Activated T-cell treated with anti-CD3 and anti-CD28 coated beads, Interleukin-2, amount 50 U/mL, for 72 hours (primary cell): ENCODE results near the gene ABCA3. TPM values are rescaled to one million over a fixed set of nuclear protein-coding genes. Genes with fewer than 3 reads are reported as not detected.
"Not testable (repeated sequence)": the region's sequence is repeated elsewhere in the genome, so short reads cannot be mapped to it uniquely, and the experiment has no call there.

Source experiments
- ATAC-seq, 2 donors: fragments of 150-1000 bp; cut with Tn5 transposase; replicated peaks in 1 of 2; 2 replicates each; pipeline ENCODE4 v1.10.0; 2021; ENCODE audit warnings: moderate library complexity in 2 of 2, mild to moderate bottlenecking in 1 of 2
- DNase-seq, 2 donors: peaks; one replicate each; pipeline ENCODE4 v3.0.0; 2021 to 2022; ENCODE audit warnings: mixed read lengths in 1 of 2
- H3K27ac Mint-ChIP-seq: one replicate; pipeline ENCODE4 v1.8.0; 2022; ENCODE audit warnings: mild to moderate bottlenecking, moderate library complexity, mixed read lengths
- H3K27me3 Mint-ChIP-seq: one replicate; pipeline ENCODE4 v1.8.0; 2022; ENCODE audit warnings: low read depth, mixed read lengths
- H3K36me3 Mint-ChIP-seq, 2 donors: one replicate each; pipeline ENCODE4 v1.8.0; 2022; ENCODE audit warnings: mixed read lengths in 2 of 2, mild to moderate bottlenecking in 1 of 2; ENCODE audit not compliant: insufficient read depth in 2 of 2
- H3K4me1 Mint-ChIP-seq: one replicate; pipeline ENCODE4 v1.8.0; 2022; ENCODE audit warnings: low read depth, mixed read lengths
- H3K4me3 Mint-ChIP-seq, 2 donors: one replicate each; pipeline ENCODE4 v1.8.0; 2022; ENCODE audit warnings: mild to moderate bottlenecking in 2 of 2, mixed read lengths in 2 of 2, moderate library complexity in 2 of 2
- H3K9me3 Mint-ChIP-seq, 2 donors: one replicate each; pipeline ENCODE4 v1.8.0; 2022; ENCODE audit warnings: mixed read lengths in 2 of 2
- total RNA-seq, 2 donors: library from RNA; stranded (reverse); gene quantifications; one replicate each; pipeline ENCODE4 v1.2.3, GENCODE V29; 2022

The ABCA3 gene
- total RNA-seq, 2 donors from 2014 or later, result 13.7 to 14.6 TPM

DNA sequence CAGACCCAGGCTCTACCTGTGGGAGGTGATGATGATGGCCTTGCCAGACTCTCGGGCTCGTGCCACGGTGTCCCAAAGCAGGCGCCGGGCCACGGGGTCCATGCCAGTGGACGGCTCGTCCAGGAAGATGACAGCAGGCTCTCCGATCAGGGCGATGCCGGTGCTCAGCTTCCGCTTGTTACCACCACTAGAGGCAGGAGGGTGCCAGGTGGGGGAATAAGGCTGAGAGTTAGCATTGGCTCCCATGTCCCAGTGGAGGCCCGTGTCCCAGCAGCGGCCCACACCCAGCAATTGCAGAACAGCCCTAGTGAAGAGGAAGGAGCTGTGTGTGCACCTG, 62.3 kb downstream of the ABCA3 start:
- no peaks in the 10 kb centered on the region for H3K9me3 Mint-ChIP-seq
- no peak overlapping the region for H3K27ac Mint-ChIP-seq
- H3K36me3 Mint-ChIP-seq, result no peaks in the 10 kb centered on the region
- no peak overlapping the region for H3K4me3 Mint-ChIP-seq
- ATAC-seq, result no peak
- H3K27me3 Mint-ChIP-seq, result no peaks in the 10 kb centered on the region
- H3K4me1 Mint-ChIP-seq, result no peaks in the 10 kb centered on the region
- no peak for DNase-seq

DNA sequence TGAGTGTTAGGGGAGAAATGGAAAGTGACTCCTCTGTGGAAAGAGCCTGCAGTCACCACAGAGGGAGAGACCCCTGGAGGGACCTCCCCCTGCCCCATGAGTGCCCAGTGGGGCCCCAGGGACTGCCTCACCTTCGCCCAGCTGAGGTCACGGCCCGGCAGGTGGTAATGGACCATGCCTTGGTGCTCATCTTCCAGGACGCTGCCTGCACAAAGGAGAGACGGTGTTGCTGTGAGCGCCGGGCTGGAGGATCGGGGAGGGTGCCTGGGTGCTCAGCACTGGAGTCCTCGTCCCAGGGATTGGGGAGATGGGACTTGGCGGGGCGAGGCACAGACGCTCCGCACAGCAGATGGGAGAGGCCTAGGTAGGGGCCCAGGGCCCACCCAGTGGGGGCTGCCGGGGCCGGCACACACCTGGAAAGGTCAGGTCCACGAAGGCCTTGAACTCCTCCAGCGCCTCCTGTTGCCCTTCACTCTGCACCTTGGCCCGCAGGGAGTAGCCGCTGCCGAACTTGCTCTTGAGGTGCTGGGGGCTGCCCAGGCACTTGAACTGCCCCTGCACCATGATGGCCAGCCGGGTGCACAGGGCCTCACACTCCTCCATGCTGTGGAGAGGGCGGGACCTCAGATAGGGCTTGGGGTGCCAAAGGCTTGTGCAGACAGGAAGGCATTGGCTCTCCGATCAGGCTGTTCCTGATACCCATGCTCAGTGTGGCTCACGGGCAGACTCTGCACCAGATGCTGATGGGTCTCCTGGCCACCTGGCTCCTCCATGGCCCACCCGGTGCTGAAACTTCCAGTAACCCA, 62.9 kb downstream of the ABCA3 start:
- Mint-ChIP-seq H3K4me3 (no peak overlapping the region), H3K36me3 (no peaks in the 10 kb centered on the region), H3K9me3 (no peaks in the 10 kb centered on the region), H3K27ac (no peak overlapping the region), H3K4me1 (no peaks in the 10 kb centered on the region), H3K27me3 (no peaks in the 10 kb centered on the region)
- ATAC-seq, result no peak
- no peak for DNase-seq

DNA sequence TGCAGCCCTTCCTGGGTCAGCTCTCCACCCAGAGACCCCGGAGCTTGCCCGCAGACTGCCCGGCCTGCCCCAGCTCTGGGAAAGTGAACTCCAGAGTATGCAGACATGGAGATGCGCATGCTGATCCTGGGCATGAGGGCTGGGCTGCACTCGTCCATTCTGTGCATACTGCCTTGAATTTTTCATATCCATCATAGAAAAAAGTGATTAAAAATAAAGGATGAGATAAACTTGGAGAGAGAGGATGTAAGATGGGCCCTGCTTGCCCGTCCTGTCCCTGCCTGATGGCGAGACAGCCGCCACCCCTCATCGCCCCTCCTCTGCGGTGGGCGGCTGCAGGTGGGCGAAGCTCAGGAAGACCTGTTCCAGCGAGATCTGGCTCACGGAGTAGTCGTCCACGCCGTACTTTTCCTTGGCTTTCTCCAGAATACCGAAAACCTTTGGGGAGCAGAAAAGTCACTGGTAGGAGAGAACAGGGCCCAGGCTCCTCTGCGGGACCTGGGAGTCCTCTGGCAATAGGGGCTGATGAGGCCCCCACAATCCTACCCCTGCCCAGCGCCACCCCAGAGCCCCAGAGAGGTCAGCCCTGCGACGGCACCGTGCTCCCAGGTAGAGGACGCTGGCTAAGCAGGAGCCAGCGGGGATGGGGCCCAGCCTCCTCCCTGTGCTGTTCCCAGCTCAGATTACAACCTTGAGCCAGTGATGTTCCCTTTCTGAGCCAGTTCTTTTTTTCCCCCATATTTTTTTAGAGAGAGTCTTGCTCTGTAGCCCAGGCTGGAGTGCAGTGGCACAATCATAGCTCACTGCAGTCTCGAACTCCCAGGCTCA, 63.9 kb downstream of the ABCA3 start:
- no peak for ATAC-seq
- no peaks in the 10 kb centered on the region for H3K9me3 Mint-ChIP-seq
- DNase-seq, result no peak
- no peaks in the 10 kb centered on the region for H3K4me1 Mint-ChIP-seq
- no peaks in the 10 kb centered on the region for H3K27me3 Mint-ChIP-seq
- H3K36me3 Mint-ChIP-seq, result no peaks in the 10 kb centered on the region
- H3K4me3 Mint-ChIP-seq, result no peak overlapping the region
- no peak overlapping the region for H3K27ac Mint-ChIP-seq

DNA sequence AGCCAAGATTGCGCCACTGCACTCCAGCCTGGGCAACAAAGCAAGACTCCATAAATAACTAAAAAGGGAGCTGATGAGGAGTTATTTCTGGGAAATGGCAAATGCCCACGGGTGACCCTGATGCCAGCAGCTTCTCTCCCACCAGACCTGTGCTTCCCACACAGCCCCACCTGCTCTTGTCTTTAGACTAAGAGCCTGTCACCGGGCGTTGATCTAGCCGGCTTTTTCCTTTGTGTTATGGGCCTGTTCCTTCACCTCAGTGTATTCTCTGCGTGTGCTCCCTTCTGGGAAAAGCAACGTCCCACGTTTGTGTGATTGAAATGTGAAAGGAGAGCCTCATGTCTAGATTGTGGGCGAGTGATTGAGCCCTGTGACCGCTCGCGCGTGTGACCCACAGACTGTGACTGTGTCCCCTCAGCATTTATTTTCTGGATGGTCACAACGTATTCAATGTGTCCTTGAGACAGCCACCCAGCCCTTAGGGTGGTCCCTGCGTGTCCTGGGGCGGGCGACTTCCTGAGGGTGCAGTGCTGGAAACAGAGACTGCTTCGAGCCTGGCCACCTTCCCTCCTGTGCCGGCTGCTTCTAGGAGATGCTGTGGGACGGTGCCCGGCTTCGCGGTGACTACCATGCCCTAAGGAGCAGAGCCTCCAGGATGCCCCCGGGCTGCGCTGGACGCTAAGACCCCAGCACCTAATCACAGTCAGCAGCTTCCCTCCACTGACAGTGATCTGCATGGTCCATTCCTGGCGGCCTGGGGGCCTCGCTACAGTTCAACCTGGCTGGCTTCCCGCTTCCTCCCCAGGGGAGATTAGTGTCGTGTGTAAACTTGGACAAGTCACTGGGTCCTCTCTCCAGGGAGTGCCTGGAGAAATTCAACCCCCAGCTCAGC, 64.8 kb downstream of the ABCA3 start:
- H3K9me3 Mint-ChIP-seq, result no peaks in the 10 kb centered on the region
- no peak overlapping the region for H3K4me3 Mint-ChIP-seq
- H3K4me1 Mint-ChIP-seq, result no peaks in the 10 kb centered on the region
- DNase-seq (no peak), ATAC-seq (no peak)
- H3K36me3 Mint-ChIP-seq, result no peaks in the 10 kb centered on the region
- no peaks in the 10 kb centered on the region for H3K27me3 Mint-ChIP-seq
- no peak overlapping the region for H3K27ac Mint-ChIP-seq

DNA sequence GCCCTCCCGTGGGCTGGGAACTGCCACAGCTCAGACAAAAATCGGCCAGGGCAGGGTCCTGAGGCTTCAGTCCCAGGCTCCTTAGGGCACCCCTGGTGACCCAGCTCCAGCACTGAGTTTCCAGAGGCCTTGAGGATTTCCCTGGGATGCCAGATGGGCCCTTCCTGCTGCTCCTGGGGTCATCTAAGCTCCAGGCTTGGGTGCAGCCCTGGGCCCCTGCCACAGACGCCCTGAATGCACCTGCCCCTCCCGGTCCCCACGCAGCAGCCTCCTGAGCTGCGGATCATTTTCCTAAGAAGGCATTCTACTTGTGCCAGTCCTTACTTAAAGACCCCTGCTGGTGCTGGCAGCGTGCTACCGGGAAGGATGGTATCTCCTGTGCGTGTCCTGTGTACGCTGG, 66.6 kb downstream of the ABCA3 start:
- Mint-ChIP-seq H3K4me1 (peaks cover 12% of the 10 kb centered on the region), H3K27me3 (no peaks in the 10 kb centered on the region), H3K4me3 (no peak overlapping the region), H3K9me3 (no peaks in the 10 kb centered on the region), H3K27ac (no peak overlapping the region), H3K36me3 (no peaks in the 10 kb centered on the region)
- no peak for ATAC-seq
- no peak for DNase-seq

DNA sequence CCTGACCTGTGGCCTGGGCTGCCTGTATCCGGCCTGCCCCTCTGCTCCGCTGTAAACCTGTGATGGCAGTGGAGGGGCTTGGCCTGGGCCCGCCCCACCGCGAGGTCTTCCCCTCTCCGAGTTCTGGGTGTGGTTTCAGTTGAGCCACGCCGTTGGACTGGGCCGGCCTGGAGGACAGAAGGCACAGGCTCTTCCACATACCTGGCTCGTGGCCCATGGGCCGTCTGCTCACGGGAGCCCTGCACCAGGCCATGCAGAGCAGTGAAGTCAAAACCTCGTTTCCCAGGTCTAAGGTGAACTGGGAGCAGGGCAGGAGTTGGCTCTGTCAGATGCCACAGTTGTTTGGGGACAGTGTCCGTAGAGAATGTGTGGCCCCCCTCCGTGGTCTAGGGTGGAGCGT, 67.0 kb downstream of the ABCA3 start:
- Mint-ChIP-seq H3K4me3 (no peak overlapping the region), H3K9me3 (no peaks in the 10 kb centered on the region), H3K27me3 (no peaks in the 10 kb centered on the region), H3K36me3 (no peaks in the 10 kb centered on the region), H3K27ac (no peak overlapping the region), H3K4me1 (peaks cover 13% of the 10 kb centered on the region)
- DNase-seq (no peak), ATAC-seq (no peak)

DNA sequence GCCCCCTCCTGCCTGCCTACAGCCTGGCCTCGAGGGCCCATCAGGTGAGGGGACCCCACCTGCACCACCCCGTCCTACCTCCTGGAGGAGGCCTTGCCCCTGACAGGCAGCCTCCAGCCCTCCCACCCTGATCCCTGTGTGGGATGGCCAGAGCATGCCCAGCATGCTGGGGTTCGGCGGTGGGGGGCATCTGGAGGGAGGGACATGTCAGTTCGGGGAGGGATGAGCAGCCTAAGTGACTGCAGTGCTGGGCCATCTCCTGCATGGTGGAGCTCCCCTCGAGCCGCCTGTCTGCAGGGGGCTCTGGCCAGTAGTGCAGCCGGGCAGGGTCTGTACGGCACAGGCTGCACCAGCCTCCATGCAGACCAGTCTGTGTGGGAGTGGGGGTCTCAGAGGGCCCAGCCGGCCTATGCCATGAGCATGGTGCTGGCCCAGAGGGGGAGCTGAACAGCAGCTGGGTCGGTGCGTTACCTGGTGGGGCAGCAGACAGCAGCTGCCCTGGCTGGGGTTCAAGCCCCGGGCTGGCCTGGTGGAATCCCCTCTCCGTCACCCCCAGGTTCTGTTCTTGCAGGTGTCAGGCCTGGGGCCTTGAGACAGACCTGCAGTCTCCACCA, 68.6 kb downstream of the ABCA3 start:
- H3K27ac Mint-ChIP-seq, result no peak overlapping the region
- DNase-seq (no peak), ATAC-seq (no peak)
- peaks cover 0 to 5% of the 10 kb centered on the region in 2 donors for H3K36me3 Mint-ChIP-seq
- no peak overlapping the region for H3K4me3 Mint-ChIP-seq
- H3K9me3 Mint-ChIP-seq, result no peaks in the 10 kb centered on the region
- H3K4me1 Mint-ChIP-seq, result peaks cover 15% of the 10 kb centered on the region
- H3K27me3 Mint-ChIP-seq, result no peaks in the 10 kb centered on the region

DNA sequence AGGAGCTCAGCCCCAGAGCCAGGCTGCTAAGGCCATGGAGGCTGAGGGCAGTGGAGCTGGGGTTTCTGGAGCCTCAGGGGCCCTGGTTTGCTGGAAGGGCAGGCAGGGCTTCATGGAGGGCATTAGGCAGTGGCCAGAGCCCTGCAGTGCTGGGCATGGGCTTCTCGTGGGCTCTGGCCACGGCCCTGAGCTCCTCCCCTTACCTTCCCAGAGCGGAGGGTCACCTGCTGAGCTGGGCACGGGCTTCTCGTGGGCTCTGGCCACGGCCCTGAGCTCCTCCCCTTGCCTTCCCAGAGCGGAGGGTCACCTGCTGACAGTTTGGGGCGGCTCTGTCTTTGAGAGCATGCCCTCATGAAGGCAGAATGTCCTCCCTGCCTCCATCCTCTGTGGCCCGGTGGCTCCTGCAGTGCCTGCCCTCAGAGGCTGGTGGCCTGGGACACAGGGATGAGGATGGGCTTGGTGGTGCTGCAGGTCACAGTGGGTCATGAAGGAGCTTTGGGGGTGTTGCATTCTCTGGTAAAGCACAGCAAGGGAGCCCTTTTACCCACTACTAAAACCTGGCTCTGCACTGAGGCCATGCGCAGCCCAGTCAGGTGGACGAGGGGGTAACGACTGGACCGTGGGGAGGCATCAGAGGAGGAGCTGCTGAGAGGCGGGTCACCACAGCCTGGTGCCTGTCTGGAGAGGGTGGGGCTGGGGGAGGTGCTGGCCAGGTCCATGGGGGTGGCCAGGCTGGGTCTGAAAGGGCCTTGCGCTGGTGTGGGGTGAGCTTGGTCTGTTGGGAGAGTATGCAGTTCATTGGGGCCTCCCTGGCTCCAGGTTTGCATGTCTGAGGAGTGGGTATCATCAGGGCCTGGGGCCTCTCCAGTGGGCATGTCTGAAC, 69.7 kb downstream of the ABCA3 start:
- H3K4me3 Mint-ChIP-seq, result no peak overlapping the region
- H3K27ac Mint-ChIP-seq, result no peak overlapping the region
- H3K27me3 Mint-ChIP-seq, result no peaks in the 10 kb centered on the region
- H3K36me3 Mint-ChIP-seq, result peaks cover 6 to 7% of the 10 kb centered on the region in 2 donors
- ATAC-seq (no peak), DNase-seq (no peak)
- no peaks in the 10 kb centered on the region for H3K9me3 Mint-ChIP-seq
- peaks cover 27% of the 10 kb centered on the region for H3K4me1 Mint-ChIP-seq

DNA sequence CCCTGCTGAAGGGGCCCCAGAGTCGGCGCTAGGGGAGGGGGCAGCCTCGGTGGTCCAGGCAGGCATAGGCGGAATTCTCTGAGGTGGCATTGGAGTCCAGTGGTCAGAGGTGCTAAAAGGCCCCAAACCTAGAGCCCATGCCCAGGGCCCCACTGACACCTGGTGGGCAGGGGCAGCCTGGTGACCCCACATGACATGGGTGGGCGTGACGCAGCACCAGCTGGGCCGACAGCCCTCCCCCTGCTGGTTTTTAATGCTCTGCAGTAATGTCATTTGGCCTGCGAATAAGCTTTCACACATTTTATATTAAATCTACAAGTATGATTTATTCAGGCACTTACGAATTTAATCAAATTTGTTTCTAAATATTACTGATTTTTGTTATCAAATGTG, 70.5 kb downstream of the ABCA3 start:
- Mint-ChIP-seq H3K36me3 (peaks cover 7 to 10% of the 10 kb centered on the region in 2 donors), H3K4me1 (peaks cover 34% of the 10 kb centered on the region), H3K9me3 (no peaks in the 10 kb centered on the region), H3K27me3 (no peaks in the 10 kb centered on the region), H3K4me3 (peak overlapping the region in 1 of 2 donors; percentile 94), H3K27ac (no peak overlapping the region)
- DNase-seq (no peak), ATAC-seq (no peak)

DNA sequence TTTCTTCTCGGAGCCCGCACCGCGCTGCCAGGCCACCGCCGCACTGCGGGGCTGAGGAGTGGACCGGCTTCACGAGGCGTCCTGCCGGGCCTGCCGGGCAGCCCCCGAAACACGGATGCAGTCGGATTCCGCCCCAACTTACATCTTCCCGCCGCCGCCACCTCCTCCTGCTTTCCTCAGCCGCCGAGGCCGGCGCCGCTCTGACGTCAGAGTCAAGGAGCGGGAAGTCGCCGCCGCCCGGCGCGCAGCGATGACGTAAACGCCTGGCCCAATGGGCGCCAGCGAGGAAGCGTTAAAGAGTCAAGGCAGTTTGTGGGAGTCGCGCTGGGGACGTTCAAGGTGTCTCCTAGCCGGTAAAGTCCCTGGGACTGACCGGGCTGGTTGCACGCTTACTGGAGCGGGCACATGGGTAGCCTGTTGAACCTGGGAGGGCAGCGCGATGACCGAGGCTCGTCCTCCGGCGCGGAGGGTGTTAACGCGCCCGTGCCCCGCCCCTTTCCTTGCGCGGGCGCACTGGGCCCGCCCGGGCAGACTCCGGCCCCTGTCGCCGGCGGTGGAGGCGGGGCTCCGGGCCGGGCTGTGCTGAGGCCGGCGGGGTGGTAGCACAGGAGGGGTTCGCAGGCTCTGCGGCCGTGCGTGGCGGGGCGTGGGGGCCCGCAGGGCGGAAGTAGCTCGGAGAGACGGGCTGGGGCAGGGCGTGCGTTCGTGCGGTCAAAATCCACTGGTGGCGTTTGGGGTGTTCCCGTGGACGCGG, 72.4 kb downstream of the ABCA3 start, which contains the start of gene RNPS1:
TSS of gene RNPS1 (minus strand) at position 214 of the 754 bp plus-strand sequence. CDS start 3,483 bp downstream, outside the sequence.
- peaks cover 44% of the 10 kb centered on the region for H3K4me1 Mint-ChIP-seq

DNA sequence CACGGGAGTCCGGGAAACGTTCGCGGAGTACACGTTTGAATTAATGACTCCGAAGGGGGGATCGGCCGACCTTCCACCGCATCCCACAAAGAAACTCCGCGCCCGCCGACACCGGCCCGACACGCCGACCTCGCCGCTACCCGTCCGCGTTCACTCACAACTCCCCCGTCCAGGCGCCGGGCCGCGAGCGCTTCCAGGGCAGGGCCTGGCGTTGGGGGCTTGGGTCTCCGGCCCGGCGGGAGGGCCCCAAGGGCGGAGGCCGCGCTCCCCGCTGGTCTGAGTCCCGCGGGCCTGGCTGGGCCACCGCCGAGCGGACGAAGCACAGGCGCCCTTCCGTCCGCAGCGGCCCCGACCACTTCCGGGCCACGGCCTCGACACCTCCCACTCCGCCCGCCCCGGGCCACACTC, 73.0 kb downstream of the ABCA3 start:
- peak overlapping the region; percentile 94 to 98 for H3K4me3 Mint-ChIP-seq
- H3K27ac Mint-ChIP-seq, result peak overlapping the region; percentile 99
- peaks cover 10 to 25% of the 10 kb centered on the region in 2 donors for H3K36me3 Mint-ChIP-seq
- not testable (repeated sequence) for H3K9me3 Mint-ChIP-seq, H3K27me3 Mint-ChIP-seq, DNase-seq
- ATAC-seq, result peak; percentile 72 to 75
- H3K4me1 Mint-ChIP-seq, result peaks cover 44% of the 10 kb centered on the region

More for the DNA sequence above, 72.4 kb downstream of the ABCA3 start, which contains the start of gene RNPS1:
- ATAC-seq (peak; percentile 92), DNase-seq (peak; percentile 96 to 98)
- Mint-ChIP-seq H3K9me3 (no peaks in the 10 kb centered on the region), H3K27ac (peak within 1 kb of the TSS; percentile 99), H3K36me3 (peaks cover 7 to 21% of the 10 kb centered on the region in 2 donors), H3K4me3 (peak within 1 kb of the TSS; percentile 94 to 98), H3K27me3 (no peaks in the 10 kb centered on the region)
